Loucy (cell line): Measurements from ENCODE around the gene CAPN11.

Experiments used
- CTCF ChIP-seq: fragments of 200-600 bp; sonication (generic); conservative IDR thresholded peaks from 2 replicates; pipeline ENCODE4 v1.5.1; 2014; ENCODE audit warnings: mild to moderate bottlenecking, antibody characterized with exemption, low read length
- EZH2phosphoT487 ChIP-seq: fragments of 200-600 bp; IDR thresholded peaks from 2 replicates; pipeline ENCODE4 v1.6.1; 2018; ENCODE audit warnings: antibody characterized with exemption, mild to moderate bottlenecking, moderate library complexity, borderline replicate concordance

GRCh38 chr6:44179072-44179536, 20.5 kb downstream of the CAPN11 start:
- TF ChIP-seq CTCF, result no peak
- no peak for TF ChIP-seq EZH2phosphoT487
